Testis (tissue), 3 donors: ENCODE measurements around the gene SPDYE1. TPM values are rescaled to one million over a fixed set of nuclear protein-coding genes. Genes with fewer than 3 reads are reported as not detected.
A peak's percentile ranks its signal among the peaks of the same experiment; 100 is the strongest.

Experiments used
- DNase-seq: peaks from one replicate; pipeline ENCODE4 v3.0.0-alpha.2; 2019
- H3K27ac ChIP-seq, 2 donors: fragments of 200-600 bp; sonication (generic); one replicate each; pipeline ENCODE4 v1.5.1; 2019
- H3K27me3 ChIP-seq: fragments of 200-600 bp; sonication (generic); one replicate; pipeline ENCODE4 v1.5.1; 2019
- H3K36me3 ChIP-seq: fragments of 200-600 bp; sonication (generic); one replicate; pipeline ENCODE4 v1.5.1; 2017; ENCODE audit warnings: low read depth; ENCODE audit errors: missing control alignments
- H3K4me1 ChIP-seq: fragments of 200-600 bp; sonication (generic); one replicate; pipeline ENCODE4 v1.5.1; 2019
- H3K4me3 ChIP-seq, 2 donors: fragments of 200-600 bp; sonication (generic); one replicate each; pipeline ENCODE4 v1.5.1; 2017 to 2019
- H3K9me3 ChIP-seq: fragments of 200-600 bp; sonication (generic); one replicate; pipeline ENCODE4 v1.5.1; 2017
- CTCF ChIP-seq, 3 experiments: fragments of 450-650 bp in 2 of 3; fragments of 200-600 bp in 1 of 3; sonication (generic) in 1 of 3; IDR thresholded peaks; one replicate each; pipeline ENCODE4 v1.5.1; 2016 to 2019; ENCODE audit warnings: antibody characterized with exemption in 3 of 3, mild to moderate bottlenecking in 2 of 3, moderate library complexity in 1 of 3
- POLR2A ChIP-seq: fragments of 450-650 bp; IDR thresholded peaks from one replicate; pipeline ENCODE4 v1.6.1; 2017; ENCODE audit warnings: antibody characterized with exemption, mild to moderate bottlenecking, moderate library complexity
- WGBS, 2 donors: methylation state at CpG; one replicate each; pipeline ENCODE4 v1.1.5; 2018; 5-methylcytosine and 5-hydroxymethylcytosine counted together
- intact Hi-C: fragments of 100-400 bp; cut with DNase I; formaldehyde crosslinking; loops from one replicate; pipeline ENCODE4 v1.15.1; 2023; ENCODE audit warnings: low total_unique reads
- polyA plus RNA-seq: library from polyadenylated mRNA; stranded (reverse); fragments of 350-450 nt; fragmentation: Illumina TruSeq; extraction: RNeasy Lipid Tissue Mini Kit (QIAGEN cat#74804); gene quantifications from one replicate; pipeline ENCODE4 v1.2.3, GENCODE V29; 2014; ENCODE audit warnings: low read depth, low replicate concordance; ENCODE audit not compliant: insufficient read depth
- total RNA-seq, 2 donors: library from RNA; depleted of rRNA; stranded (reverse); fragments of >200 nt; gene quantifications; one replicate each; pipeline ENCODE4 v1.2.3, GENCODE V29; 2016

The SPDYE1 gene
- total and polyA plus RNA-seq, 3 donors from 2014 or later: 2.7 to 8.3 (median 7.3) TPM

- intact Hi-C loops: no loop called here
- H3K4me3 ChIP-seq: peak overlapping the region; percentile 69 to 94
- peaks cover 16% of the 10 kb centered on the region for H3K4me1 ChIP-seq
- H3K9me3 ChIP-seq: no peaks in the 10 kb centered on the region
- DNase-seq: no peak
- 10 to 13% methylated on average over 8 of the region's 8 CpGs for WGBS, 2 donors
- no peak overlapping the region for H3K27ac ChIP-seq
- no peaks in the 10 kb centered on the region for H3K36me3 ChIP-seq
- TF ChIP-seq CTCF (IDR thresholded peaks at IDR 0.05) (no peak), POLR2A (no peak)
- H3K27me3 ChIP-seq: no peaks in the 10 kb centered on the region
Measured at GRCh38 chr7:44043902-44044301, 46.2 kb downstream of the SPDYE1 start.

DNA sequence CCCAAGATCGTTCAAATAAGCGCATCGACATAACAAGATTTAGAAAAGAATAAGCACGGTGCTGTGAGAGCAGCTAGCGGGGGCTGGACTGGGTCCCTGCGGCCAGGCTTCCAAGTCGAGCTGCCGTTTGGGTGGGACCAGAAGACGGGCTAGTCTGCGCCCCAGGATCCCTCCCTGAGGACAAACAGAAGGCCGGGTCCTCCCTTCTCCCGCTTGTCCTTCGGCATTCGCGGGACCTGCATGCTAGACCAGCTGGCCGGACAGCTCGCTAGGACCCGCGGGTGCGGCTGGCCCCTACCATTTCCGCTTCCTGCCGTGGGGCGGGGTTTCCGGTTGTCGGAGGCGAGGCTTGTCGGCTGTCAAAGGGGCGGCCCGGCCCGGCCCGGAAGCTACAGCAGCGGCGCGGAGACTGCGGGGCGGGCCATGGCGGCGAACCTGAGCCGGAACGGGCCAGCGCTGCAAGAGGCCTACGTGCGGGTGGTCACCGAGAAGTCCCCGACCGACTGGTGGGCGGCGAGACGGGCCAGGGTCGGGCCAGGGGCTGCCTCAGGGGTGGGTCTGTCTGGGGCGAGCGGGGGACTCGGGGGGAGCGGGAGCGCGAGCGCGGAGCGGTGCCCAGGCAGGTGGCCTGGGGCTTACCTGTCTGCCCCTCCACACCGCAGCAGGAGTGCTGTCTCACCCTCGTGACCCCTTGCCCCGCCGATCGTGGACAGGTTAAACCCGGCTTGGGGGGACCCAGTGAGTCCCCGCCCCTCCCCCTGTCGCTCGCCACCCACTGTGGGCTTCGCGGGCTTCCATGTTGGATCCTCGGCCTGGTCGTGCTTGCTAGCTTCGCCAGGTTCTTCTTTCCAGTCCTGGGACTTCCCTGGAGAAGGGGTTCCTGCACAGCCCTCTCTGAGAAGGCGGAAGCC is 46.9 kb downstream of the SPDYE1 start, which contains the start of gene DBNL:
Gene DBNL, plus strand, starts transcription at position 388 of the 911 bp plus-strand sequence. Its CDS starts 36 bp downstream, at position 424.
- 0 to 2% methylated on average over 25 to 49 of the region's 74 CpGs for WGBS, 2 donors
- H3K27ac ChIP-seq: peak within 1 kb of the TSS; percentile 68 to 71
- no peaks in the 10 kb centered on the region for H3K36me3 ChIP-seq
- no peaks in the 10 kb centered on the region for H3K9me3 ChIP-seq
- peak within 1 kb of the TSS; percentile 69 to 94 for H3K4me3 ChIP-seq
- TF ChIP-seq POLR2A (peak; percentile 21), CTCF (IDR thresholded peaks at IDR 0.05) (no peak)
- H3K4me1 ChIP-seq: peaks cover 16% of the 10 kb centered on the region
- intact Hi-C loops: no loop called here
- peak; percentile 96 for DNase-seq
- no peaks in the 10 kb centered on the region for H3K27me3 ChIP-seq

DNA sequence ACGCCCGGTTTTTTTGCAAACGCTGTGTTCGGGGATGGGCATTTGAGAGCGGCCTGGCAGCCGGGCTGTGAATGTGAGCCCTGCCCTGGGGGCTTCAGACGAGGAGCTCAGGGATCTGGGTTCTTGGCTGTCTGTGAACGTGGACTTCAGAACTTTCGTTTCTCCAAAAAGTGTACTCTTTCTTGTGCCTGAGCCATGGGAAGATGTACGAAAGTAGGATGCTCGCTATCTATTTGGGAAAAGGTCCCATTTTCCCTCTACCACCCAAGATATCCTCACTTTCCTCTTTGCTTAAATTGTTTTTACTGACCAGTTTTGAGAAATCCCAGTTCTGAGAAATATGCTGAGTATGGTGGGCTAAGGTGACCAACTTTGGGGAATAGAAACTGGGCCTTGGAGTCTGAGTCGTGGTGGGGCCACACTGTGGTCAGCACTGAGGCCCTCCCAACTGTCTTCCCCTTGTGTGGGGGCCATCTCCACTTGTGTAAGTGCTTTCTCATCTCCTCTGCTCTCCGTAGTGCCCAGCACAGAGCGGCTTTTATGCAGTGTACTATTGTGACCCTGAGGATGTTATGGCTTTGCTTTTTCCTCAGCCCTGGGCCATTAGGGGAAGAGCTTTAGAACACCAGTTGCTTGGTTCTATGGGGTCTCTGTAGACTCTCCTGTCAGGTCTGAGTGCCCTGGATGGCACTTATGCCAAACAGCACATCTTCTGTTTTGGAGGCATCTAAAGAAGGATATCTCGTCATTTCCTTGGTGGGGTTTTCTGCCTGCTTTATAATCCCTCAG is 47.7 kb downstream of the SPDYE1 start:
- H3K9me3 ChIP-seq: no peaks in the 10 kb centered on the region
- peak overlapping the region; percentile 68 to 71 for H3K27ac ChIP-seq
- intact Hi-C loops: no loop called here
- no peaks in the 10 kb centered on the region for H3K36me3 ChIP-seq
- 18 to 19% methylated on average over 7 to 14 of the region's 15 CpGs for WGBS, 2 donors
- H3K4me3 ChIP-seq: peak overlapping the region; percentile 69 to 94
- no peak for DNase-seq
- peaks cover 16% of the 10 kb centered on the region for H3K4me1 ChIP-seq
- H3K27me3 ChIP-seq: no peaks in the 10 kb centered on the region
- TF ChIP-seq POLR2A (no peak), CTCF (IDR thresholded peaks at IDR 0.05) (no peak)

DNA sequence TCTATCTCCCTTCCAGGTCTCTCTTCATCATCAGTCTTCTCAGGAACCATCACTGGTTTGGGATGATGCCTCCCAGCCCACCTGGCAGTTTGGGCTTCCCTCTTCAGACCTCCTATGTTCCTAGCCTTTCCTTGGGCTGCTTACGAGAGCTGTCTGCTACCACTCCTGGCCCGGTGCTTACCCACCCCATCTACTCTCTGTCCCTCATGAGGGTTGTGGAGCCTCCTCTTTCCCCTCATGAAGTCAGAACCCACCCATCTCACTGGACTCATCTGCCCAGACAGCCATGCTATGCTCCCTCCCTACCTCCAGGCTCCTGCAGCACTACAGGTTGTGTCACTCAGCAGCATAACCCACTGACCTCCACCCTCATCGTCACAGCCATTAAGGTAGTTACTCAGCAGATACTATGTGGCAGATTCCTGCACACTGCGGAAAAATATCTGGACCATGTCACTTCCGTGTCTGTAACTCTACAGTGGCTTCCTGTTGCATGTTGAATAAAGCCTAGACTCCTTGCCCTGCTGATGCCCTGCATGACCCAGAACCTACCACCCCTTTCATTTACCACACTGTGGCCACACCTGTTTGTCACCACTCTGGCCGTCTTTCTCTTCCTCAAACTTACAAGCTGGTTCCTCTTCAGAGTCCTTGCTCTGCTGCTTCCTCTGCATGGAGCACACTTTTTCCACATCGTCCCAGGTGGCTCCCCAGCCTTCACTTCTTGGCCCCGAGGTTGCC is 48.8 kb downstream of the SPDYE1 start:
- Histone ChIP-seq H3K36me3 (no peaks in the 10 kb centered on the region), H3K27me3 (no peaks in the 10 kb centered on the region), H3K4me1 (peaks cover 13% of the 10 kb centered on the region), H3K4me3 (no peak overlapping the region), H3K27ac (no peak overlapping the region), H3K9me3 (no peaks in the 10 kb centered on the region)
- intact Hi-C loops: no loop called here
- WGBS, 2 donors: 76 to 81% methylated on average over 8 of the region's 8 CpGs
- DNase-seq: no peak
- no peak for TF ChIP-seq CTCF (IDR thresholded peaks at IDR 0.05)
- TF ChIP-seq POLR2A: no peak
